GM18520 (cell line): ENCODE measurements around the gene ADRA2A.

Experiments
- ATAC-seq: cut with Tn5 transposase; IDR thresholded peaks from one replicate; pipeline ENCODE4 v1.9.1; 2021; ENCODE audit not compliant: unreplicated experiment

ADRA2A gene

DNA sequence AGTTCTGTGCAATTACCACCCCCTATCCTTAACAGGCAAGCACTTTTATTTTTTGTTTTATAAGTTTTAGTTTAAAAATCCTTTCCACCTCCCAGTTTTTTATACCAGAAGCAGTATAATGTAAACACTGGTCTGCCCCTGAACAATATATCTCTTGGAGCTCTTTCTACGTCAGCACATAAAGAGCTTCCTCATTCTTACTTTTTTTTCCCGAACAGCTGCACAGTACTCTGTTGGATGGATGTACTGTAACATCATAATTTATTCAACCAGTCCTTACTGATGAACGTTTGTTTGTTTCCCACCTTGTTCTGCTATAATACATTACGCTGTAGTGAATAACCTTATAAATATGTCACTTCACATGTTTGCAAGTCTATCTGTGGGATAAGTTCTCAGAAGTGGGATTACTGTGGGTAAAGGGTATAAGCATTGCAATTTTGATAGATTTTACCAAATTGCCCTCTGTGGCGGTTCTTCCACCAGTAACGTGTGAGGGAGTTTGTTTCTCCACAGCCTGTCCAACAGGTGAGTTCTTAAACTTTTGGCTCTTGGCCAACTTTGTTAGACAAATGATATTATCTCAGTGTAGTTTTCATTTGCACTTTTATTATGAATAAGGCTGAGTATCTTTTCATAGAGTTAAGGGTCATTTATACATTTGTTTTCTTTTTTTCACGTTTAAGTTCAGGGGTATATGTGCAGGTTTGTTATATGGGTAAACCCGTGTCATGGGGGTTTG, 32.8 kb downstream of the ADRA2A start:
- ATAC-seq, result no peak

DNA sequence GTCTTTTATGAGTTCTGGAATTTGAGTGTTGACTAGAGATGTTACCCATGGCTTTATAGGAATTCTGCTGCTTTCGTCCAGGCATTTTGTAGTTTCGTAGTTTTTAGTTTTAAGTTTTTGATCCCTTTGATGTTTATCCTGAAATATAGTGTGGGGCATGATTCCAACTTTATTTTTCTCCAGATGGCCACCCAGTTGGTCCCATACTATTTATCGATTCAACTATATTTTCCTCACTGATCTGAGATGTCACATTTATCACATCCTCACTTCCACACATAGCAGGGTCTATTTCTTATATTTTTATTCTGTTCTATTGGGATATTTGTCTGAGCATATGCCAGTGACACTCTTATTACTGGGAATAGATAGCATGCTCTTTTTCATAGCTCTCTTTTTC, 33.9 kb downstream of the ADRA2A start:
- no peak for ATAC-seq

DNA sequence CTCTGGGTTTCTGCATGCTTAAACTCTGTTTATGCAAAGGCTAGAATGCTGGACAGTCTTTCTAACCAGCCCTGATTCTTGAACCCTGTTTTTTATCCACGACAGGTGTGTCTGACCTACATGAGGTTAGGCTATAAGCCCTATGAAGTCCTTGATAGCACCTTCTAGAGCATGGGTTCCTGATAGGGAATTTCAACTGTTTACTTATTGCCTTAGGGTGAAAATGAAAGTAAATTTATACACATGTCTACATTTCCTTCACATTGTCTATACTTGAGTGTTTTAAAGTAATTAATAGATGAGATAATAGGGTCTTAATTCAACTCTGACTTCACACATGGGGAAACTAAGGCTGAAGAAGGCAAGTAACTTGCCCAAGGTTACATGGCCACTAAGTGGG, 35.5 kb downstream of the ADRA2A start:
- ATAC-seq, result no peak

DNA sequence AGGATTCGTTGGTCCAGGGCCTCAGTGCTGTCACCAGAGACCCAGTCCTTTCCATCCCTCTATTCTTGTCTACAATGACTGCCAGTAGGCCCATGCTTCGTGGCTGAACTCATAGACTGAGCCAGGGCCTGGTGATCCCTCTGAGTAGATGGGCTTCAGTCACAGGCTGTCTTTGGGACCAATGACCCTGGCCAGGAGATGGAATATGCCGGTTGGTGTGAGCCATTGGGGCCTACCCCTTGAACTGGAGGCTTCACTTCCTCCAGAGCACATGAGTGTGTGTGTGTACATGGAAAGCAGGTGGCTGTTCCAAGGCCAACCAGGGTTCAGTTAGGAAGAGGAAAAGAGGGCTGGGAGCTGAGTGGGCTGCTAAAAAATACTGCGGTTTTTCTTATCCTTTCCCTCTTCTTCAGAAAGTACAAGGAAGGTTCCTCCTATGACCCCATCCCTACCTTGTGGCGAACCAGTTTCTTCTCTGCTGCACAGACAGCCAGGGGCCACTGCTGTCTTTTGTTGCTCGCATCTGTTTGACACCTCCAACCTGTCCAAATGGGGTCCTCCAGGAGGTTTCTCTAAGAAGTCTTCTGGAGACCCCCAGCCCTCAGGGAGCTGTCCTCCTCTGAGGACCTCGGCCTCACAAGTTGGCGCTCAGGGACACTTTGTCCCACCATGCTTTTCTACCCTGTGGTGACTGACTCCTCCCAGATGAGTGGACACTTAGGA, 36.6 kb downstream of the ADRA2A start:
- no peak for ATAC-seq

GRCh38 chr10:111113961-111114757, 37.3 kb downstream of the ADRA2A start:
- no peak for ATAC-seq

DNA sequence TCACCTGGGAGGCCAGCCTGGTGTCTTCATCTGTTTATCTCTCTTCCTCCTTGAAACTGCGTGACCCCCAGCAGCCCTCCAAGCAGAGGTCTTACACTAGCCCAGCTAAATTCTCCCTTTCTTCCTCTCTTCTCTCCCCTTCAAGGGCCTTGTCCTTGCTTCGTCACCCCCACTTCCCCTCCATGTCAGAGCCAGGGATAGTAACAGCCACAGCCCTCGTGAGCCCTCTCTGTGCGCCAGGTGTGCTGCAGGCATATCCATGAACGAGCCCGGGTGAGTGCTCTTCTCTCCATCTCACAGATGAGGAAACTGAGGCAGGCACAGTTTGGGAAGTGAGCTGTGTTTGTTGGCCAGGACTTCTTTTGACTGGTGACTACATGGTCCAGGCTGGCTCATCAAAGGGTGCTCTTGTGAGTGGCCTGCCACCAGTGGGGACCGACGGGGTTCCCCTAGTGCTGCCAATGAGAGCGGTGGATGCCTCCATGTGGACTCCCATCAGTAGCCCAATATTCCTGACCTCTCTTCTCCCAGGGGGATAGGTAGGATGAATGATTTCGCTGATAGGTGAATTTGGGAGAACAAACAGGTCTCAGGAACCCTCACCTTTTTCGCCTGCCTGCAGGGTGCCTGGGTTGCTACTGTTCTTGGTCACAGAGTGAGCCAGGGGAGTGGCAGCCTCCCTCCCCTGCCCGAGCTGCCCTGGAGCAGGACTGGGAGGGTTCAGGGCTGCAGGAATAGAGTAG, 38.1 kb downstream of the ADRA2A start:
- ATAC-seq, result no peak

GRCh38 chr10:111116211-111116610, 39.4 kb downstream of the ADRA2A start:
- no peak for ATAC-seq

DNA sequence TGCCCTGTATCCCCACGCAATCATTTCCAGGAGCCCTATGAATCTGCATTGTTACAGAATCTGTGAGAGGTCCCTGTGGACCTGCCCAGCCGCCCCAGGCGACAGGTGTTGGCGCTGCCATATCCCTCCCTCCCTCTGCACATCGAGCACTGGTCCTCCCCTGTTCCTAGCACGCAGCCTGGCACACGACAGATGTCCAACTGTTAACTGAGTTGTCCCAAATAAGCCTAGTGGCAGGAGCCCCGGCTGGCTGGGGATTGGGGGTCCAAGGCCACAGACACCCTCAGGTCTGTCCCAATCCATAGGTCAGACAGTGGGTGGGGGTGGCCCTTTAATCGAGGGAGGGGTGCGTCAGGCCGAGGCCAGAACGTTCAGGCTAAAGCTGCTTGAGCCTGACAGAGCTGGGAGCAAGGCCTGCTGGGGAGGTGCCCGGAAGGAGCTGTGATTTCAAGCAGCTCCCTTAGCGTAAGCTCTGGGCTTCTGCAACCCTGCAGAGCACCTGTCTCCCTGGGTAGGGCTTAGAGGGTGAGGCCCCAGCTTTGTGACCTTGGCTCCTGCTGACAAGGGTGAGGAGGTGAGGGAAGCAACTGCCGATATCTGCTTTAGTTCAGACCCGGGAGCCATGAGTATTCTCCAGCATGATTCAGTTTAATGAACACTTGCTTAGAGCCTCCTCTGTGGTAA, 40.1 kb downstream of the ADRA2A start:
- ATAC-seq, result no peak

DNA sequence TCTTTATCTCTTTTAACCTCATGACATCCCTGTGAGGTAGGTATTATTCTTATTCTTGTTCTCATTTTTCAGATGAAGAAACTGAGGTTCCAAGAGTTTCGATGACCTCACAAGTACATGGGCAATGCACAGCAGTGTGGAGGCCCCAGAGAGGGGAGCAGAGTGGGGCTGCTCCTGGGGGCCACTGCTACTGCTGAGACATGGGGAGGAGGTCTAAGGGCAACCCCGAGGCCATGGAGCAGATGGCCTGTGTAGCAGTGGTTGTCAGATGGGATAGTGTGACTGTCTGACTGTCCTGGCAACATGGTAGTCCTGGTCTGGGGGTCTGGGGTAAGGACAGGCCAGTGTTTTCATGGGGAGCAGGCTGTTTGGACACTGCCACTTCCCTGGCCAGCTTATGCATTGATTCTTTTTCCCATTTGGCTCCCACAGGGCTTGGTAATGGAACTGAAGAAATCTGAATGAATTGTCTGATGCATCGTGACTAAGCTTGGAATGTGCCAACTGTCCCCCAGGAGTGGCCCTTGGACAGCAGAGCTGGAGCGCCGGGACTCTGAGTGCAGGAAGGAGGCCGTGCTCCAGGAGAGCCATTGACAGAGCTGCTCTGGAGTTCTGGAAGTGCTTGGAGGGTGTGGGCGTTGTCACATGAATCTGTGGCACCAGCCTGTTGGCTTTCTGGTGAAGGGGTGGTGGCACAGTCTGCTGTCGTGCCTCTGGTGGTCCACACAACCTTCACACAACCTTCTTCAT, 40.9 kb downstream of the ADRA2A start:
- no peak for ATAC-seq

GRCh38 chr10:111118758-111119157, 41.9 kb downstream of the ADRA2A start:
- no peak for ATAC-seq

DNA sequence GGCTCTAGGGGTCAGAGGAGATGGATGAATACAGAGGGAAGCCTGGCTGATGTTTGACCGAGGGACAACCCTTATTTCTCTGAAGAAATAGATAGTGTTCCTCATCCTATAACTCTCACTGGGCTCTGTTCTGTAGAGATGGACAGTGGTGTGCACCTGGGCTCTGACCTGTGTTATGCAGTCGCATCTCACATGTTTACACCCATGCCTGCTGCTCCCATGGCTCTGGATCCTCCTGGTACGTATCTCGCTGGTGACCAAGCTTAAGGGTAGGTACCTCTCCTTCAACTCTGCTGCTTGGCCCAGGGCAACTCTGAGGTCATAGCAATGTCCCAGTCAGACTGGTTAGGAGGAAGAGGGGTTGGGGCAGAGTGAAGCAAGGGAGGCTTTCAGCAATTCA, 42.8 kb downstream of the ADRA2A start:
- no peak for ATAC-seq

DNA sequence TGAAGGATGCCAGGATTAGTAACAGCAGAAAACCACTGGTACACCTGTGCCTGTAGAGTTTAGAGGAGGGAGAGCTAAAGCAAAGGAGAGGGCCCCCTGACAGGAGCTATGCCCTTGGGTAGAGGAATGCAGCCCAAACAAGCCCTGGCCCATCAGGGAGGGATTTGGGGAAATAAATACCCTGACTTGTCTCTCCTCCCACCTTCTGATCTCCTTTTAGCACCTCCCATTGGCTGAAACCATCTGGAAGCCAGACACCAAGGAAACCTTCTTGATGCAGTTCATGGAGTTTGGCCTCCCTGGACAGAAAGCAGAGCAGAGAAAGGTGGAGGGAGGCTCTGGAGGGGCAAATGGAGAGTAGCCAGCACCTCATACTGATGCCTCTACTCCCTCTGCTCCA, 45.3 kb downstream of the ADRA2A start:
- no peak for ATAC-seq

GRCh38 chr10:111123883-111124282, 47.1 kb downstream of the ADRA2A start:
- no peak for ATAC-seq

DNA sequence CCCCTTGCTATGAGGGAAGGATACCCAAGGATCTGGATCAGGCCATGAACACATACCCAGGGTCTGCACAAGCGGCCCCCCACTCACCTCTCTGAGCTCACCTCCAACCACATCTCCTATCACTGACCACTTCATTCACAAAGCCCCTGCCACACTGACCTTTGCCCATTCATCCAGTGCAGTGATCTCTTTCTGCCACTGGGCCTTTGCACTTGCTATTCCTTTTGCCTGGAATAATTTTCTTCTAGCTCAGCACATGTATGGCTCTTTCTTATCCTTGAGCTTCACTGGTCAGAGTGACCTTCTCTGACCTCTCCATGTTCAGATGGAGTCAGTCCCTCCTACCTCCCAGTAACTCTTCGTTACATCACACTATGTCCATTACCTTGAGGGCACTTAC, 48.3 kb downstream of the ADRA2A start:
- ATAC-seq, result no peak

- no peak for ATAC-seq
Observed at GRCh38 chr10:111126077-111126476, 49.2 kb downstream of the ADRA2A start.

DNA sequence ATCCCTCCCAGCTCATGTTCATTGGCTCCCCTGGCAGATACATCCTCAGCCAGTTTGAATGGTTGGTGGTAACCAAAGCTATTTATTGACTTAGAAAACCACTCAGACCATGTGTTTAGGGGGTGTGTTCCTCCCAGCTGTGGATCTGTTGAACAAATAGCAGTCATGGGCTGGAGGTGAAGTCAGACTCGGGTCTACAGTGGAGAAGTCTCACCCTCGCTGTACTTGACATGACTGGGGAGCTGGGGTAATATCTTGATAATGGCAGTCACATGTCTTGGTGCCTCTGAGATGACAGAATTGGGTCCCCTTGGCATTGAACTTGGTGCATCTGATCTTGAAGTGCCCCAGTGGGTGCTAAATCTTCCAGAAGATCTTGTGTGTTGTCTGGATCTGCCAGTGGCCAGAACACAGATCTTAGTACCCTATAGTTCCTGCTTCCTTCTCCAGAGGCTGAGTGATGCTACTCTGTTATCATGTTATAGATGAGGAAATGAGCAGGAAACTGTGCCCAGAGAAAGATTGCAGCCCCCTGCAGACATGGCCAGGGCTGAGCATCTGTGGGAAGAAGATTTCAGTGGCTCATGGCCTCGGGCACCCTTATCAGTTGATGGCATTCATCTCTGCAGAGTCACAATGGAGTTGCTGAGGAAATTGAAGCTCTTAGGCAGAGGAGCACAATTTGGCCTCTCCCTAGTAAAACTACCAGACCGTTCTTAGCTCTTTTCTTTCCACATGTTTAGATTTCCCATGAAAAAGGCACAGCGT, 50.4 kb downstream of the ADRA2A start:
- no peak for ATAC-seq

GRCh38 chr10:111128331-111129180, 51.7 kb downstream of the ADRA2A start:
- ATAC-seq, result no peak

DNA sequence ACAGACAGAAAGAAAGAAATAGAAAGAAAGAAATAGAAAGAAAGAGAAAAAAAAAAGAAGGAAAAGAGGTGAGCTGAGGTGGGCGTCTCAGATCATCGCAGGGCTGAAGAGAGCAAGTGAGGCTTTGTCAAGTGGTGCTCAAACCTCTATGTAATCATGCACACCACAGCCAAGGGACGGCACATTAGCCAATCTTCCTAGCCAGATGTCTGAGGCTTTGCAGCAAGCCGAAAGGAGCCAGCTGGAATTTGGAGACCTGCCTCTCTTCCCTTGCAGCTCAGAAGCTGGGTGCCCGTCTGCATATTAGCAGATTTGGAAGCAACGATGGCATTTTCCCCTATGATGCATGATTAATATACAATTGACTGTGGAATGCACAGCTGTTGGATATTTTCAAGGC, 52.5 kb downstream of the ADRA2A start:
- no peak for ATAC-seq
